Panc1 (cell line): ENCODE measurements around the gene NRCAM.

Experiments
- CTCF ChIP-seq: fragments of 450-650 bp; IDR thresholded peaks from 2 replicates; pipeline ENCODE4 v1.5.1; 2017; ENCODE audit warnings: mild to moderate bottlenecking
- POLR2AphosphoS5 ChIP-seq: IDR thresholded peaks from 2 replicates; pipeline ENCODE4 v1.6.1; 2012; ENCODE audit warnings: mild to moderate bottlenecking, low read depth, low read length, moderate library complexity
- REST ChIP-seq, 2 experiments: IDR thresholded peaks; 2 replicates each; pipeline ENCODE4 v1.6.1; 2011 to 2012; ENCODE audit warnings: low read depth in 2 of 2, control low read depth in 1 of 2, low read length in 1 of 2, mild to moderate bottlenecking in 1 of 2, moderate library complexity in 1 of 2; ENCODE audit not compliant: insufficient read depth in 1 of 2
- SIN3A ChIP-seq: IDR thresholded peaks from 2 replicates; pipeline ENCODE4 v1.6.1; 2012; ENCODE audit warnings: low read depth, mild to moderate bottlenecking, low read length, moderate library complexity, borderline replicate concordance; ENCODE audit not compliant: insufficient read depth

- TF ChIP-seq CTCF, result no peak
- TF ChIP-seq REST (IDR thresholded peaks at IDR 0.05; ENCODE audit: insufficient read depth in 1 of 2, low read depth in 2 of 2, low read length in 1 of 2), result no peak
- no peak for TF ChIP-seq SIN3A
- TF ChIP-seq POLR2AphosphoS5, result no peak
Observed at GRCh38 chr7:108293149-108293612, 163.1 kb downstream of the NRCAM start.
